OCI-LY1 (cell line): ENCODE results near the gene TRIM66.
A peak's percentile ranks its signal among the peaks of the same experiment; 100 is the strongest.

ENCODE experiments used
- H2AFZ ChIP-seq: fragments of 200-600 bp; sonication (generic), shearing (Covaris generic); 2 replicates; pipeline ENCODE4 v1.6.0; 2014; ENCODE audit warnings: antibody characterized with exemption, mild to moderate bottlenecking, low read length
- H3F3A ChIP-seq: fragments of 200-600 bp; sonication (generic), shearing (Covaris generic); 2 replicates; pipeline ENCODE4 v1.6.0; 2014; ENCODE audit warnings: mild to moderate bottlenecking, antibody characterized with exemption, low read length, moderate library complexity; ENCODE audit not compliant: insufficient read depth
- H3K27ac ChIP-seq: fragments of 200-600 bp; sonication (generic); 2 replicates; pipeline ENCODE4 v1.5.1; 2014; ENCODE audit warnings: low read length, mixed run types, mild to moderate bottlenecking, low read depth; ENCODE audit not compliant: poor library complexity, severe bottlenecking
- H3K27me3 ChIP-seq: fragments of 200-600 bp; sonication (generic); 2 replicates; pipeline ENCODE4 v1.6.0; 2014; ENCODE audit warnings: antibody characterized with exemption, mild to moderate bottlenecking, low read length, moderate library complexity; ENCODE audit not compliant: insufficient read depth
- H3K36me3 ChIP-seq: fragments of 200-600 bp; sonication (generic); 2 replicates; pipeline ENCODE4 v1.6.1; 2014; ENCODE audit warnings: mild to moderate bottlenecking, antibody characterized with exemption, low read length, moderate library complexity, mixed read lengths; ENCODE audit not compliant: insufficient read depth
- H3K4me1 ChIP-seq: fragments of 200-600 bp; sonication (generic); 2 replicates; pipeline ENCODE4 v1.5.1; 2014; ENCODE audit warnings: mild to moderate bottlenecking, low read length, moderate library complexity; ENCODE audit not compliant: insufficient read depth, severe bottlenecking
- H3K4me2 ChIP-seq: fragments of 200-600 bp; sonication (generic), shearing (Covaris generic); 2 replicates; pipeline ENCODE4 v1.6.1; 2014; ENCODE audit warnings: low read length
- H3K4me3 ChIP-seq: fragments of 200-600 bp; sonication (generic); 2 replicates; pipeline ENCODE4 v1.5.1; 2014; ENCODE audit warnings: low read length, low read depth, mild to moderate bottlenecking, mixed read lengths; ENCODE audit not compliant: poor library complexity, severe bottlenecking
- H3K79me2 ChIP-seq: fragments of 200-600 bp; shearing (Covaris generic); 2 replicates; pipeline ENCODE4 v1.6.1; 2016; ENCODE audit warnings: mixed run types, low read length, mixed read lengths; ENCODE audit not compliant: insufficient read depth
- H3K9ac ChIP-seq: fragments of 200-600 bp; sonication (generic), shearing (Covaris generic); 2 replicates; pipeline ENCODE4 v1.6.1; 2014; ENCODE audit warnings: mild to moderate bottlenecking, low read length, mixed read lengths
- H3K9me2 ChIP-seq: fragments of 200-600 bp; sonication (generic), shearing (Covaris generic); 2 replicates; pipeline ENCODE4 v1.6.1; 2014; ENCODE audit warnings: low read depth, mild to moderate bottlenecking, low read length, mixed read lengths
- H3K9me3 ChIP-seq: fragments of 200-600 bp; shearing (Covaris generic); 2 replicates; pipeline ENCODE4 v1.6.1; 2014; ENCODE audit warnings: low read length, mixed read lengths
- H4K20me1 ChIP-seq: fragments of 200-600 bp; sonication (generic), shearing (Covaris generic); 2 replicates; pipeline ENCODE4 v1.6.0; 2016; ENCODE audit warnings: mild to moderate bottlenecking, low read length; ENCODE audit not compliant: insufficient read depth
- EZH2 ChIP-seq: fragments of 200-600 bp; sonication (generic), shearing (Covaris generic); IDR thresholded peaks from 2 replicates; pipeline ENCODE4 v1.8.0; 2017; ENCODE audit warnings: borderline replicate concordance, mixed run types, mild to moderate bottlenecking, antibody characterized with exemption, low read length, moderate library complexity, mixed read lengths
- TF ChIP-seq, protein P1 (sequence below): fragments of 200-600 bp; sonication (generic), shearing (Covaris generic); IDR thresholded peaks from 2 replicates; pipeline ENCODE4 v1.5.1; 2017; ENCODE audit warnings: mild to moderate bottlenecking, antibody characterized with exemption, low read length, moderate library complexity, mixed read lengths

TRIM66 gene

GRCh38 chr11:8596504-8597046 is 85.9 kb downstream of the TRIM66 start:
- Histone ChIP-seq H3K79me2 (no peaks in the 10 kb centered on the region), H3K27ac (no peak overlapping the region), H2AFZ (no peak overlapping the region), H3K9me2 (no peaks in the 10 kb centered on the region), H3K4me1 (peaks cover 9% of the 10 kb centered on the region), H3F3A (no peaks in the 10 kb centered on the region), H3K36me3 (no peaks in the 10 kb centered on the region), H3K9ac (no peak overlapping the region), H3K9me3 (no peaks in the 10 kb centered on the region), H3K27me3 (no peaks in the 10 kb centered on the region), H3K4me3 (no peak overlapping the region), H3K4me2 (no peak overlapping the region), H4K20me1 (no peaks in the 10 kb centered on the region)
- TF ChIP-seq, protein P1, sequence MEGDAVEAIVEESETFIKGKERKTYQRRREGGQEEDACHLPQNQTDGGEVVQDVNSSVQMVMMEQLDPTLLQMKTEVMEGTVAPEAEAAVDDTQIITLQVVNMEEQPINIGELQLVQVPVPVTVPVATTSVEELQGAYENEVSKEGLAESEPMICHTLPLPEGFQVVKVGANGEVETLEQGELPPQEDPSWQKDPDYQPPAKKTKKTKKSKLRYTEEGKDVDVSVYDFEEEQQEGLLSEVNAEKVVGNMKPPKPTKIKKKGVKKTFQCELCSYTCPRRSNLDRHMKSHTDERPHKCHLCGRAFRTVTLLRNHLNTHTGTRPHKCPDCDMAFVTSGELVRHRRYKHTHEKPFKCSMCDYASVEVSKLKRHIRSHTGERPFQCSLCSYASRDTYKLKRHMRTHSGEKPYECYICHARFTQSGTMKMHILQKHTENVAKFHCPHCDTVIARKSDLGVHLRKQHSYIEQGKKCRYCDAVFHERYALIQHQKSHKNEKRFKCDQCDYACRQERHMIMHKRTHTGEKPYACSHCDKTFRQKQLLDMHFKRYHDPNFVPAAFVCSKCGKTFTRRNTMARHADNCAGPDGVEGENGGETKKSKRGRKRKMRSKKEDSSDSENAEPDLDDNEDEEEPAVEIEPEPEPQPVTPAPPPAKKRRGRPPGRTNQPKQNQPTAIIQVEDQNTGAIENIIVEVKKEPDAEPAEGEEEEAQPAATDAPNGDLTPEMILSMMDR = no peak
- TF ChIP-seq EZH2 = no peak

DNA sequence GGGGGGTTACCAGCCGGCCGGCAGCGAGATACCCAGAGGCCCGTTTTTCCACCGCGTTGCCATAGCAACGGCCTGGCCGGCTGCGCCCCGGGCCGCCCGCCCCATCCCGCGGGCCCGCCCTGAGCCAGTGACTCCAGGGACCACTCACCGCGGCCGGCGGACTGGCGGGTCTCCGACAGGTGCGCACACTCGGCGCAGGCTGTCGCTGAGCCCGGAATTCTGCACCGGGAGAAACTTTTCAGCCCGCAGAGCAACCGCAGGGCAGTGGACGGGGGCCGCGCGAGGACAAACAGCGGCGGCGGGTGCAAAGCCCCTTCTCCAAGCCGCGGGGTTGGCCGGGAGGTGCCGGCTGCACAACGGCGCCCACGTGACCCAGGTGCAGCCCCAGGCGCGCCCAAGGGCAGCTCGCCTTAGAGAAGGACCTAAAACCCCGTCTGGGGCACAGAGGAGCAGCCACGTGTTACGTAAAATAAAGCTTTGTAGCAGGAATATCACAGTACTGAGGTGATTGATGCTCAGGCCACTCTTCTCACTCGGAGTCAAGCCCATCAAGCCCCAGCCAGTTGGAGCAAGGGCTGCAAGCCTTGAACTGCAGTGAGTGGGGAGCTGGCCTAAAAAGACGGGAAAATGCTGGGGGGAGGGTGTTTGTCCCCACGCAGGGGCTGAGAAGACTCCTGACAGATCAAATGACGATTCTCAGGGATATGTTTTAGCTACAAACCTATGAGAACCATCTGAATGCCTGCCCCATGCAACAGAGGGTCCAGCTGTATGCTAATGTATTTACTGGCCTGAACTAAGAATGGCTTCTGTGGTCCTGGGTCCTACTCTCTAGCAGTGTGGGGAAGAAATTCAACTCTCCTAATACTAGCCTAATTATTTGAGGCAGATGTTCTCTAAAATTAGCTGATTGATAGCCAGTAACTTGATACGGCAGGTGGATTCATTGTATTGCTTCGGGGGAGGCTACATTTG is 88.2 kb downstream of the TRIM66 start, which contains the start of gene STK33:
Gene STK33, minus strand, starts transcription at position 294 of the 975 bp plus-strand sequence. CDS start 119,323 bp downstream, outside the sequence.
- Histone ChIP-seq H3K4me3 (peak within 1 kb of the TSS; percentile 55), H2AFZ (no peak within 1 kb of the TSS), H3F3A (no peaks in the 10 kb centered on the region), H3K9ac (peak within 1 kb of the TSS; percentile 2; the same call in 1 of the 2 replicates), H3K79me2 (no peaks in the 10 kb centered on the region), H3K27ac (no peak within 1 kb of the TSS), H3K4me2 (peak within 1 kb of the TSS; percentile 66), H3K9me2 (no peaks in the 10 kb centered on the region), H3K36me3 (no peaks in the 10 kb centered on the region), H3K9me3 (no peaks in the 10 kb centered on the region), H4K20me1 (no peaks in the 10 kb centered on the region), H3K27me3 (no peaks in the 10 kb centered on the region), H3K4me1 (peaks cover 9% of the 10 kb centered on the region)
- TF ChIP-seq EZH2 = no peak
- TF ChIP-seq, protein P1 = no peak

DNA sequence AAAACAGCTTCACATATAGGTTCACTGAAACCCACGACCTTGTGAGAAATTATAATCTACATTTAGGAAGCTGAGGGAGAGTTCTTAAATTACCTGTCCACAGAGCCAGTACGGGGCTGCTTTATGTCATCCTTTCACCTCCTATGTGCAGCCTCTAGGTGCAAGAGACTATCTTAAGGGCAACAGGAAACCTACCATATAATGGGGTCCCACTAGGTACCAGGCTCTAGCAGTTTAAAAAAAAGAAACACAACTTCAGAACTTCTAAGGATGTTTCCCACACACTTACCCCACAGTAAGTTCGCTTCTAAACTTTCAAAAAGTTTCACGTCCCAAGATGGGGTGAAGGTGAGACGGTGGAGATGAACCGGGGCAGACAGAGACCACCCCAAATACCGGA is 89.0 kb downstream of the TRIM66 start:
- H3K36me3 ChIP-seq = no peaks in the 10 kb centered on the region
- no peak overlapping the region for H2AFZ ChIP-seq
- H4K20me1 ChIP-seq = no peaks in the 10 kb centered on the region
- peak overlapping the region; percentile 55 for H3K4me3 ChIP-seq
- no peaks in the 10 kb centered on the region for H3K27me3 ChIP-seq
- H3K4me1 ChIP-seq = peaks cover 9% of the 10 kb centered on the region
- H3K4me2 ChIP-seq = peak overlapping the region; percentile 66
- H3F3A ChIP-seq = no peaks in the 10 kb centered on the region
- no peaks in the 10 kb centered on the region for H3K9me3 ChIP-seq
- TF ChIP-seq, protein P1 = no peak
- no peak for TF ChIP-seq EZH2
- no peaks in the 10 kb centered on the region for H3K79me2 ChIP-seq
- no peak overlapping the region for H3K9ac ChIP-seq
- H3K9me2 ChIP-seq = no peaks in the 10 kb centered on the region
- H3K27ac ChIP-seq = no peak overlapping the region
